SK-N-SH (cell line): ENCODE results near the gene ATP11B.

Source experiments
- CHD2 ChIP-seq: fragments of 150-350 bp; IDR thresholded peaks from 2 replicates; pipeline ENCODE4 v1.6.1; 2018; ENCODE audit warnings: low read length; ENCODE audit not compliant: partially characterized antibody
- CTCF ChIP-seq: fragments of 200-600 bp; sonication (generic); IDR thresholded peaks from 2 replicates; pipeline ENCODE4 v1.6.1; 2017; ENCODE audit warnings: antibody characterized with exemption, mild to moderate bottlenecking, moderate library complexity
- EP300 ChIP-seq, 2 experiments: IDR thresholded peaks; 2 replicates each; pipeline versions ENCODE4 v1.4.0 to v1.6.1; 2012; ENCODE audit warnings: borderline replicate concordance in 1 of 2, low read depth in 1 of 2, low read length in 1 of 2
- EZH2phosphoT487 ChIP-seq: fragments of 200-600 bp; sonication (generic); IDR thresholded peaks from 2 replicates; pipeline ENCODE4 v1.6.1; 2017; ENCODE audit warnings: low read depth, mixed run types, mild to moderate bottlenecking, antibody characterized with exemption, moderate library complexity, borderline replicate concordance
- FOXJ3 ChIP-seq: sonication (generic); formaldehyde crosslinking; IDR thresholded peaks from 2 replicates; pipeline ENCODE4 v1.5.1; 2020; ENCODE audit warnings: mild to moderate bottlenecking, missing genetic modification reagents
- IRF3 ChIP-seq: fragments of 150-350 bp; IDR thresholded peaks from 2 replicates; pipeline ENCODE4 v1.6.1; 2016; ENCODE audit warnings: mild to moderate bottlenecking, low read depth, low read length
- MAX ChIP-seq: IDR thresholded peaks from 2 replicates; pipeline ENCODE4 v1.4.0; 2012; ENCODE audit warnings: low read depth
- PBX3 ChIP-seq: IDR thresholded peaks from 2 replicates; pipeline ENCODE4; 2012
- POLR2AphosphoS5 ChIP-seq: IDR thresholded peaks from 2 replicates; pipeline ENCODE4 v1.6.1; 2012; ENCODE audit warnings: low read depth, low read length
- RCOR1 ChIP-seq: fragments of 150-350 bp; IDR thresholded peaks from 2 replicates; pipeline ENCODE4 v1.6.1; 2017; ENCODE audit warnings: antibody characterized with exemption, low read length
- REST ChIP-seq: IDR thresholded peaks from 2 replicates; pipeline ENCODE4 v1.6.1; 2012; ENCODE audit warnings: mild to moderate bottlenecking, low read depth, low read length, moderate library complexity
- SIN3A ChIP-seq: IDR thresholded peaks from 2 replicates; pipeline ENCODE4 v1.6.1; 2012; ENCODE audit warnings: low read depth, mild to moderate bottlenecking, low read length, moderate library complexity, borderline replicate concordance
- USF2 ChIP-seq: fragments of 150-350 bp; IDR thresholded peaks from 2 replicates; pipeline ENCODE4 v1.6.1; 2017; ENCODE audit warnings: antibody characterized with exemption, low read length, low read depth, borderline replicate concordance
- YY1 ChIP-seq: IDR thresholded peaks from 2 replicates; pipeline ENCODE4 v1.4.0; 2012; ENCODE audit warnings: low read depth, mild to moderate bottlenecking

GRCh38 chr3:182937293-182938051 is 144.2 kb downstream of the ATP11B start:
- no peak for TF ChIP-seq POLR2AphosphoS5
- no peak for TF ChIP-seq CTCF
- no peak for TF ChIP-seq USF2
- TF ChIP-seq MAX: no peak
- no peak for TF ChIP-seq EP300 (IDR thresholded peaks at IDR 0.05; ENCODE audit: borderline replicate concordance in 1 of 2, low read depth in 1 of 2, low read length in 1 of 2)
- TF ChIP-seq RCOR1: no peak
- TF ChIP-seq SIN3A: no peak
- no peak for TF ChIP-seq EZH2phosphoT487
- TF ChIP-seq CHD2: no peak
- TF ChIP-seq PBX3: no peak
- TF ChIP-seq FOXJ3: no peak
- no peak for TF ChIP-seq REST
- no peak for TF ChIP-seq IRF3
- TF ChIP-seq YY1: no peak
